HuH-7.5 (cell line): ENCODE measurements around the gene SPAG8.

Experiments used
- DNase-seq: peaks from one replicate; pipeline ENCODE4 v3.0.0; 2011; ENCODE audit warnings: low spot score

The SPAG8 gene

GRCh38 chr9:35771943-35772342 is 40.1 kb downstream of the SPAG8 start:
- DNase-seq = no peak

- DNase-seq = no peak
Measured at GRCh38 chr9:35771534-35771933, 40.5 kb downstream of the SPAG8 start.

GRCh38 chr9:35771075-35771433 is 41.0 kb downstream of the SPAG8 start:
- no peak for DNase-seq

- no peak for DNase-seq
Measured at GRCh38 chr9:35769763-35770162, 42.3 kb downstream of the SPAG8 start.

- DNase-seq = no peak
Measured at GRCh38 chr9:35767458-35767857, 44.6 kb downstream of the SPAG8 start.

- no peak for DNase-seq
Measured at GRCh38 chr9:35766997-35767396, 45.1 kb downstream of the SPAG8 start.

GRCh38 chr9:35763803-35764202 is 48.3 kb downstream of the SPAG8 start:
- no peak for DNase-seq

- no peak for DNase-seq
Measured at GRCh38 chr9:35763181-35763580, 48.9 kb downstream of the SPAG8 start.

GRCh38 chr9:35760651-35761050 is 51.4 kb downstream of the SPAG8 start:
- DNase-seq = no peak

GRCh38 chr9:35759795-35760194 is 52.3 kb downstream of the SPAG8 start:
- no peak for DNase-seq
